K562 (cell line): ENCODE results near the gene MYL6B. TPM values are rescaled to one million over a fixed set of nuclear protein-coding genes. Genes with fewer than 3 reads are reported as not detected.
A peak's percentile ranks its signal among the peaks of the same experiment; 100 is the strongest.

Source experiments
- ATAC-seq: fragments of 200-7000 bp; cut with Tn5 transposase; 3 replicates; pipeline ENCODE4 v1.9.1; 2020; ENCODE audit warnings: moderate library complexity
- BruUV-seq: library from RNA; stranded (reverse); fragments of 400-500 nt; replicated peaks from 2 replicates; lab custom pipeline; 2021; lab: Mats Ljungman, UMichigan
- CTCF ChIA-PET: fragments of 300-600 bp; formaldehyde crosslinking; extraction: SDS; loops from one replicate; lab custom pipeline; 2021; ENCODE audit warnings: low intra/inter-chr PET ratio; lab: Yijun Ruan, JAX
- POLR2A ChIA-PET: fragments of 300-600, 350-650 bp; sonication (Branson Sonifier 250); formaldehyde crosslinking; extraction: SDS; loops from one replicate; lab custom pipeline; 2021; ENCODE audit warnings: antibody characterized with exemption, inconsistent platforms; lab: Yijun Ruan, JAX
- DNase-seq, 4 experiments: peaks; one replicate each; pipeline versions ENCODE4 v3.0.0 to v3.0.0-alpha.2; 2011 to 2018; ENCODE audit warnings: low spot score in 3 of 4, mixed read lengths in 3 of 4; ENCODE audit errors: extremely low read depth in 1 of 4
- FAIRE-seq: peaks from 2 replicates; lab custom pipeline; 2011; peaks lifted over from hg19 to GRCh38; lab: Jason Lieb, UNC
- H2AFZ ChIP-seq: 2 replicates; pipeline ENCODE4 v1.6.0; 2011; ENCODE audit warnings: low read depth, low read length, control low read depth, inconsistent platforms
- H3K27ac ChIP-seq: fragments of 200-600 bp; 3 replicates; pipeline ENCODE4 v1.8.0; 2011; ENCODE audit warnings: low read depth, mild to moderate bottlenecking, control low read depth, inconsistent platforms, low read length, moderate library complexity, mixed read lengths; ENCODE audit errors: extremely low read depth
- H3K27me3 ChIP-seq, 2 experiments: fragments of 300-600 bp in 1 of 2; 2 replicates in 1 of 2; 3 replicates in 1 of 2; pipeline versions ENCODE4 v1.6.0 to v1.8.0; 2011; ENCODE audit warnings: inconsistent platforms in 2 of 2, low read length in 2 of 2, mild to moderate bottlenecking in 1 of 2, mixed read lengths in 1 of 2, moderate library complexity in 1 of 2; ENCODE audit not compliant: control insufficient read depth in 2 of 2, insufficient read depth in 2 of 2
- H3K36me3 ChIP-seq: fragments of 300-600 bp; 3 replicates; pipeline ENCODE4 v1.8.0; 2011; ENCODE audit warnings: mild to moderate bottlenecking, low read length, inconsistent platforms; ENCODE audit not compliant: control insufficient read depth, insufficient read depth
- H3K4me1 ChIP-seq, 2 experiments: fragments of 200-600 bp in 1 of 2; replicated peaks in 1 of 2; 2 replicates in 1 of 2; 3 replicates in 1 of 2; pipeline versions ENCODE4 v1.5.1 to v1.8.0; 2011; ENCODE audit warnings: inconsistent platforms in 2 of 2, low read length in 2 of 2, mild to moderate bottlenecking in 1 of 2, mixed read lengths in 1 of 2, moderate library complexity in 1 of 2; ENCODE audit not compliant: control insufficient read depth in 2 of 2, insufficient read depth in 2 of 2
- H3K4me2 ChIP-seq: 2 replicates; pipeline ENCODE4 v1.6.1; 2011; ENCODE audit warnings: low read length, control low read depth, inconsistent platforms, mixed read lengths; ENCODE audit not compliant: insufficient read depth
- H3K4me3 ChIP-seq: fragments of 200-600 bp; sonication (generic), shearing (Covaris generic); 2 replicates; pipeline ENCODE4 v1.5.1; 2016; ENCODE audit warnings: control low read depth, inconsistent platforms
- H3K79me2 ChIP-seq: fragments of 200-600 bp; 3 replicates; pipeline ENCODE4 v1.8.0; 2011; ENCODE audit warnings: low read length, inconsistent platforms; ENCODE audit not compliant: control insufficient read depth, insufficient read depth
- H3K9ac ChIP-seq, 2 experiments: 2 replicates each; pipeline versions ENCODE4 v1.6.0 to v1.6.1; 2011; ENCODE audit warnings: low read depth in 2 of 2, low read length in 2 of 2, control low read depth in 1 of 2, inconsistent platforms in 1 of 2, mild to moderate bottlenecking in 1 of 2, mixed read lengths in 1 of 2; ENCODE audit not compliant: insufficient read depth in 1 of 2
- H3K9me1 ChIP-seq: one replicate; pipeline ENCODE4 v1.6.0; 2011; ENCODE audit warnings: inconsistent platforms, mild to moderate bottlenecking, low read length, moderate library complexity; ENCODE audit not compliant: control insufficient read depth, insufficient read depth
- H3K9me3 ChIP-seq: replicated peaks from 2 replicates; pipeline ENCODE4 v1.5.1; 2011; ENCODE audit warnings: low read depth, low read length, inconsistent platforms; ENCODE audit not compliant: control insufficient read depth, insufficient read depth
- H4K20me1 ChIP-seq: replicated peaks from 2 replicates; pipeline ENCODE4 v1.6.1; 2011; ENCODE audit warnings: low read length, inconsistent platforms, mixed read lengths; ENCODE audit not compliant: control insufficient read depth, insufficient read depth
- C11orf30 ChIP-seq: fragments of 450-650 bp; IDR thresholded peaks from 2 replicates; pipeline ENCODE4 v1.6.1; 2016; ENCODE audit warnings: low read depth, mild to moderate bottlenecking
- FUS ChIP-seq: fragments of 200-400 bp; formaldehyde crosslinking; optimal IDR thresholded peaks from 2 replicates; pipeline ENCODE3; 2017; ENCODE audit warnings: low read depth, low read length
- MAFF ChIP-seq: IDR thresholded peaks from 2 replicates; pipeline ENCODE4 v1.6.1; 2012; ENCODE audit warnings: low read length, improper control_type of control experiment
- MAFG ChIP-seq: fragments of 450-650 bp; conservative IDR thresholded peaks from 2 replicates; pipeline ENCODE4 v1.6.1; 2016; ENCODE audit warnings: missing genetic modification characterization, missing compliant biosample characterization
- MAFK ChIP-seq: IDR thresholded peaks from 2 replicates; pipeline ENCODE4 v1.6.1; 2011; ENCODE audit warnings: low read length, improper control_type of control experiment
- MED1 ChIP-seq: sonication (generic); formaldehyde crosslinking; IDR thresholded peaks from 2 replicates; pipeline ENCODE4 v1.8.1; 2023; ENCODE audit warnings: missing genetic modification reagents, borderline replicate concordance
- MGA ChIP-seq: fragments of 450-650 bp; IDR thresholded peaks from 2 replicates; pipeline ENCODE4 v1.6.1; 2016; ENCODE audit warnings: mild to moderate bottlenecking, moderate library complexity
- NCOA4 ChIP-seq: fragments of 450-650 bp; IDR thresholded peaks from 2 replicates; pipeline ENCODE4 v1.6.1; 2018; ENCODE audit warnings: mild to moderate bottlenecking; ENCODE audit not compliant: partially characterized antibody
- POLR2AphosphoS2 ChIP-seq: IDR thresholded peaks from 2 replicates; pipeline ENCODE4 v1.6.1; 2012; ENCODE audit warnings: low read length, improper control_type of control experiment
- POLR2B ChIP-seq: fragments of 450-650 bp; IDR thresholded peaks from 2 replicates; pipeline ENCODE4 v1.6.1; 2018; ENCODE audit warnings: low read depth; ENCODE audit not compliant: partially characterized antibody
- ZNF316 ChIP-seq: fragments of 450-650 bp; IDR thresholded peaks from 2 replicates; pipeline ENCODE4 v1.6.1; 2016
- WGBS: fragments of 100-300 bp; shearing (Covaris generic); methylation state at CpG from one replicate; pipeline ENCODE4 v1.1.6; 2016; ENCODE audit warnings: low coverage, mixed read lengths; ENCODE audit not compliant: insufficient coverage; ENCODE audit errors: missing lambda C conversion rate; 5-methylcytosine and 5-hydroxymethylcytosine counted together
- in situ Hi-C: fragments of 300-500 bp; cut with MboI; formaldehyde crosslinking; loops from 4 replicates; pipeline ENCODE4 v1.15.0; 2018; ENCODE audit warnings: inconsistent platforms, mixed read lengths
- intact Hi-C: fragments of 100-400 bp; cut with micrococcal nuclease; formaldehyde crosslinking; loops from 2 replicates; pipeline ENCODE4 v1.14.2; 2022
- polyA plus RNA-seq, 8 experiments: library from polyadenylated mRNA; depleted of rRNA in 4 of 8; stranded (reverse) in 5 of 8; unstranded in 3 of 8; fragments of >200 nt; fragmentation: Nextera tagmentation in 2 of 8; fragmentation: Illumina TruSeq in 1 of 8; extraction: Ambion mirVana in 2 of 8; extraction: Trizol in 1 of 8; gene quantifications; 2 replicates each; pipeline versions ENCODE4 v1.2.1 to v1.2.3, GENCODE V29; 2011 to 2014; ENCODE audit warnings: inconsistent platforms in 1 of 8, missing spikeins in 1 of 8
- total RNA-seq, 7 experiments: library from RNA; depleted of rRNA in 6 of 7; stranded (reverse); fragments of >200 nt in 6 of 7; fragmentation: Illumina TruSeq in 2 of 7; extraction: Trizol in 2 of 7; gene quantifications; 2 replicates each; pipeline versions ENCODE4 v1.2.1 to v1.2.3, GENCODE V29; 2011 to 2021; ENCODE audit warnings: low replicate concordance in 1 of 7

Gene MYL6B
- total and polyA plus RNA-seq, 9 of the 15 experiments (the other 6 are each of a cell fraction or from before 2014, with no cell fraction given): 42.8 to 77.3 (median 68.6) TPM

- in situ Hi-C loops: no loop called here
- Histone ChIP-seq H3K9me3 (no peaks in the 10 kb centered on the region), H4K20me1 (0 out of 2 replicates have a peak, but pooled peaks cover 3% of the 10 kb centered on the region), H3K9ac (no peak overlapping the region), H3K79me2 (no peaks in the 10 kb centered on the region), H3K4me1 (peaks cover 2 to 4% of the 10 kb centered on the region in 2 experiments; a peak in 2 of 5 replicates), H3K4me2 (no peak overlapping the region), H3K9me1 (no peaks in the 10 kb centered on the region), H2AFZ (no peak overlapping the region), H3K27me3 (no peaks in the 10 kb centered on the region), H3K27ac (no peak overlapping the region), H3K4me3 (no peak overlapping the region), H3K36me3 (peaks cover 56% of the 10 kb centered on the region)
- TF ChIP-seq C11orf30 (peak; percentile 89), MAFG (peak; percentile 80), MGA (no peak), MED1 (CRISPR knock-in tag) (no peak), MAFK (peak; percentile 72; the same call in 1 of the 2 replicates), NCOA4 (no peak), POLR2AphosphoS2 (peak; percentile 4; the same call in 1 of the 2 replicates), ZNF316 (peak; percentile 93), MAFF (peak; percentile 81), FUS (no peak), POLR2B (peak; percentile 51)
- DNase-seq (no peak), ATAC-seq (peak; percentile 1), FAIRE-seq (no peak)
- BruUV-seq: no TSS peak
- intact Hi-C loops: no loop called here
- 90% methylated on average over 2 of the region's 3 CpGs for WGBS
- POLR2A ChIA-PET: interaction anchor here (0.6 to 1.7 kb wide), 6 partner anchors 9 to 99 kb away, joined by 3 to 7 read pairs (median 4); no protein-coding TSS in a partner anchor
- CTCF ChIA-PET: no interaction called here
Observed at GRCh38 chr12:56145217-56145616, 7.2 kb upstream of the MYL6B start.
